AG04450 (cell line): ENCODE results near the gene OVAAL. TPM values are rescaled to one million over a fixed set of nuclear protein-coding genes. Genes with fewer than 3 reads are reported as not detected.
A peak's percentile ranks its signal among the peaks of the same experiment; 100 is the strongest.

ENCODE experiments used
- CTCF ChIA-PET: fragments of 300-600, 350-600 bp; formaldehyde crosslinking; extraction: SDS; loops from one replicate; lab custom pipeline; 2022; ENCODE audit warnings: antibody characterized with exemption, inconsistent platforms; lab: Charles Lee
- POLR2A ChIA-PET: fragments of 350-600 bp; formaldehyde crosslinking; extraction: SDS; loops from one replicate; lab custom pipeline; 2021; ENCODE audit warnings: antibody characterized with exemption, inconsistent platforms; lab: Yijun Ruan, JAX
- DNase-seq: peaks from one replicate; pipeline ENCODE4 v3.0.0-alpha.2; 2011; ENCODE audit warnings: low read depth, low spot score
- H3K27ac ChIP-seq: one replicate; pipeline ENCODE4 v1.5.1; 2012; ENCODE audit warnings: low read depth, low read length, control low read depth
- H3K27me3 ChIP-seq: one replicate; pipeline ENCODE4 v1.6.0; 2012; ENCODE audit warnings: low read length; ENCODE audit not compliant: control insufficient read depth, insufficient read depth
- H3K4me3 ChIP-seq: 2 replicates; pipeline ENCODE4 v1.5.1; 2011; ENCODE audit warnings: mild to moderate bottlenecking, low read depth, low read length, control low read depth
- H3K9me3 ChIP-seq: 2 replicates; pipeline ENCODE4 v1.5.1; 2012; ENCODE audit warnings: low read length; ENCODE audit not compliant: control insufficient read depth, insufficient read depth
- CTCF ChIP-seq: IDR thresholded peaks from 2 replicates; pipeline ENCODE4 v1.5.1; 2011; ENCODE audit warnings: low read depth, low read length, control low read depth, inconsistent platforms
- polyA plus RNA-seq: library from polyadenylated mRNA; depleted of rRNA; stranded (reverse); fragments of >200 nt; gene quantifications from 2 replicates; pipeline ENCODE4 v1.2.3, GENCODE V29; 2011; rRNA removed
- small RNA-seq: library from RNA; depleted of rRNA; stranded (forward); fragments of <200 nt; gene quantifications from one replicate; pipeline ENCODE3, GENCODE V24; 2012; ENCODE audit warnings: low read depth; ENCODE audit not compliant: insufficient read length

OVAAL gene
- polyA plus RNA-seq, 1 experiment, result not detected

- ChIA-PET CTCF (interaction anchor here (0.6 to 1.5 kb wide), 4 partner anchors 10 to 78 kb away, joined by 3 to 4 read pairs (median 4); partner anchors contain the start of gene XPR1), POLR2A (interaction anchor here (0.6 kb wide), 1 partner anchor 26 kb away, joined by 3 read pairs; no protein-coding TSS in a partner anchor)
- TF ChIP-seq CTCF, result no peak
- no peak for DNase-seq
- H3K27me3 ChIP-seq, result no peaks in the 10 kb centered on the region
- no peaks in the 10 kb centered on the region for H3K9me3 ChIP-seq
- no peak overlapping the region for H3K4me3 ChIP-seq
- H3K27ac ChIP-seq, result peak overlapping the region; percentile 75
These were observed 52.5 kb downstream of the OVAAL start for GRCh38 chr1:180611016-180611930.

- no peak overlapping the region for H3K4me3 ChIP-seq
- no peak for TF ChIP-seq CTCF
- no peak overlapping the region for H3K27ac ChIP-seq
- no peak for DNase-seq
- no peaks in the 10 kb centered on the region for H3K9me3 ChIP-seq
- no peaks in the 10 kb centered on the region for H3K27me3 ChIP-seq
- CTCF ChIA-PET, result no interaction called here
- POLR2A ChIA-PET, result no interaction called here
These were observed 53.9 kb downstream of the OVAAL start for GRCh38 chr1:180612632-180613031.

GRCh38 chr1:180614730-180615129 lies 56.0 kb downstream of the OVAAL start:
- Histone ChIP-seq H3K27ac (no peak overlapping the region), H3K27me3 (no peaks in the 10 kb centered on the region), H3K9me3 (no peaks in the 10 kb centered on the region), H3K4me3 (no peak overlapping the region)
- ChIA-PET POLR2A (no interaction called here), CTCF (no interaction called here)
- no peak for TF ChIP-seq CTCF
- no peak for DNase-seq

GRCh38 chr1:180615493-180616290 lies 56.9 kb downstream of the OVAAL start:
- no peak for TF ChIP-seq CTCF
- no peaks in the 10 kb centered on the region for H3K27me3 ChIP-seq
- H3K9me3 ChIP-seq, result no peaks in the 10 kb centered on the region
- no peak overlapping the region for H3K27ac ChIP-seq
- CTCF ChIA-PET, result interaction anchor here (0.6 to 1.1 kb wide), 2 partner anchors 83 to 801 kb away, joined by 3 read pairs; no protein-coding TSS in a partner anchor
- peak; percentile 63 for DNase-seq
- POLR2A ChIA-PET, result no interaction called here
- no peak overlapping the region for H3K4me3 ChIP-seq

Small RNAs within 50 kb of the gene (small RNA-seq; reads per million reads assigned to genes)
- gene RF00019, result not detected

Other genes starting within 250 kb of the OVAAL start
- gene ACBD6, start 56.4 kb upstream of the OVAAL start, polyA plus RNA-seq, result 84.1 and 87.6 TPM in 2 replicates
- gene XPR1, start 73.1 kb downstream of the OVAAL start, polyA plus RNA-seq, result 53.0 and 63.2 TPM in 2 replicates